ENCODE measurements around the gene DOCK8. TPM values are rescaled to one million over a fixed set of nuclear protein-coding genes. Genes with fewer than 3 reads are reported as not detected.

Gene DOCK8
- total RNA-seq, 6 experiments from 2014 or later, result 0.05 to 0.34 (median 0.20) TPM

DNA sequence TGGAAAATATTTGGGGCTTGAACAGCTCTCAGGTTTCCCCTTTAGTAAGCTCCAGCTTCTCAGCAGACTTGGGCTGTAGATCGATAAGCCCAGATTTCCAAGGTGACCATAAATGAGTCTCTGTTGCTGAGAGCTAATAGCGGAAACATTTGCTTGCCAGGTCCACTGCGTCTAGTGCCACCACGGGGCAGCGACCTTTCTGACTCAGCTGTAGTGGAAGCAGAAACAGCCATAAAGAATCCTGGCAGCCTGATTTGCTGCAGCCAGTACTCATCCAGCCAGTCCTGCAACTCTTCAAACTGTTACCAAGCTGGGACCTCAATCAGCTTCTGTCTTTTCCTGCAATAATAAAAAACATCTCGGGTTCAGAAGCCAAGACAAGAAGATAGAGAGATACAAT lies 241.7 kb downstream of the DOCK8 start:
- TF ChIP-seq, protein P1, sequence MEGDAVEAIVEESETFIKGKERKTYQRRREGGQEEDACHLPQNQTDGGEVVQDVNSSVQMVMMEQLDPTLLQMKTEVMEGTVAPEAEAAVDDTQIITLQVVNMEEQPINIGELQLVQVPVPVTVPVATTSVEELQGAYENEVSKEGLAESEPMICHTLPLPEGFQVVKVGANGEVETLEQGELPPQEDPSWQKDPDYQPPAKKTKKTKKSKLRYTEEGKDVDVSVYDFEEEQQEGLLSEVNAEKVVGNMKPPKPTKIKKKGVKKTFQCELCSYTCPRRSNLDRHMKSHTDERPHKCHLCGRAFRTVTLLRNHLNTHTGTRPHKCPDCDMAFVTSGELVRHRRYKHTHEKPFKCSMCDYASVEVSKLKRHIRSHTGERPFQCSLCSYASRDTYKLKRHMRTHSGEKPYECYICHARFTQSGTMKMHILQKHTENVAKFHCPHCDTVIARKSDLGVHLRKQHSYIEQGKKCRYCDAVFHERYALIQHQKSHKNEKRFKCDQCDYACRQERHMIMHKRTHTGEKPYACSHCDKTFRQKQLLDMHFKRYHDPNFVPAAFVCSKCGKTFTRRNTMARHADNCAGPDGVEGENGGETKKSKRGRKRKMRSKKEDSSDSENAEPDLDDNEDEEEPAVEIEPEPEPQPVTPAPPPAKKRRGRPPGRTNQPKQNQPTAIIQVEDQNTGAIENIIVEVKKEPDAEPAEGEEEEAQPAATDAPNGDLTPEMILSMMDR (IDR thresholded peaks at IDR 0.05), result no peak
- H3K36me3 Mint-ChIP-seq (ENCODE audit: low read depth), result no peaks in the 10 kb centered on the region
- DNase-seq, result no peak
- no peak overlapping the region for H3K4me3 Mint-ChIP-seq
- H3K9me3 Mint-ChIP-seq, result no peaks in the 10 kb centered on the region
- H3K27ac Mint-ChIP-seq, result no peak overlapping the region
- H3K27me3 Mint-ChIP-seq (ENCODE audit: insufficient read depth), result peaks cover 6% of the 10 kb centered on the region; the same call in 1 of the 2 replicates
- H3K4me1 Mint-ChIP-seq (ENCODE audit: low read depth), result no peaks in the 10 kb centered on the region

DNA sequence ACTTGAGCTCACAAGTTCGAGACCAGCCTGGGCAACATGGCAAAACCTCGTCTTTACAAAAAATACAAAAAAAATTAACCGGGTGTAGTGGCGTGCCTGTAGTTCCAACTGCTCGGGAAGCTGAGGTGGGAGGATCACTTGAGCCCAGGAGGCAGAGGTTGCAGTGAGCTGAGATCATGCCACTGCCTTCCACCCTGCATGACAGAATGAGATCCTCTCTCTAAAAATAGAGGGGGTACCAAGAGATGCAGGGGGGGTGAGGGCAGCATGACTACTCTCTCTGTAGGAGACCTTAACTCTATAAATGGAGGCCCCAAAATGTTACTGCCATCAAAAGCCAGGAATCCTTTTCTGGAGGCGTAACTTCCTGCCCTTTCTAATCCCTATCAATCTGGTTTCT lies 243.9 kb downstream of the DOCK8 start:
- no peak overlapping the region for H3K27ac Mint-ChIP-seq
- TF ChIP-seq, protein P1 (IDR thresholded peaks at IDR 0.05), result no peak
- no peak for DNase-seq
- H3K4me1 Mint-ChIP-seq (ENCODE audit: low read depth), result no peaks in the 10 kb centered on the region
- no peak overlapping the region for H3K4me3 Mint-ChIP-seq
- H3K36me3 Mint-ChIP-seq (ENCODE audit: low read depth), result no peaks in the 10 kb centered on the region
- peaks cover 5% of the 10 kb centered on the region; the same call in 1 of the 2 replicates for H3K27me3 Mint-ChIP-seq (ENCODE audit: insufficient read depth)
- H3K9me3 Mint-ChIP-seq, result no peaks in the 10 kb centered on the region

DNA sequence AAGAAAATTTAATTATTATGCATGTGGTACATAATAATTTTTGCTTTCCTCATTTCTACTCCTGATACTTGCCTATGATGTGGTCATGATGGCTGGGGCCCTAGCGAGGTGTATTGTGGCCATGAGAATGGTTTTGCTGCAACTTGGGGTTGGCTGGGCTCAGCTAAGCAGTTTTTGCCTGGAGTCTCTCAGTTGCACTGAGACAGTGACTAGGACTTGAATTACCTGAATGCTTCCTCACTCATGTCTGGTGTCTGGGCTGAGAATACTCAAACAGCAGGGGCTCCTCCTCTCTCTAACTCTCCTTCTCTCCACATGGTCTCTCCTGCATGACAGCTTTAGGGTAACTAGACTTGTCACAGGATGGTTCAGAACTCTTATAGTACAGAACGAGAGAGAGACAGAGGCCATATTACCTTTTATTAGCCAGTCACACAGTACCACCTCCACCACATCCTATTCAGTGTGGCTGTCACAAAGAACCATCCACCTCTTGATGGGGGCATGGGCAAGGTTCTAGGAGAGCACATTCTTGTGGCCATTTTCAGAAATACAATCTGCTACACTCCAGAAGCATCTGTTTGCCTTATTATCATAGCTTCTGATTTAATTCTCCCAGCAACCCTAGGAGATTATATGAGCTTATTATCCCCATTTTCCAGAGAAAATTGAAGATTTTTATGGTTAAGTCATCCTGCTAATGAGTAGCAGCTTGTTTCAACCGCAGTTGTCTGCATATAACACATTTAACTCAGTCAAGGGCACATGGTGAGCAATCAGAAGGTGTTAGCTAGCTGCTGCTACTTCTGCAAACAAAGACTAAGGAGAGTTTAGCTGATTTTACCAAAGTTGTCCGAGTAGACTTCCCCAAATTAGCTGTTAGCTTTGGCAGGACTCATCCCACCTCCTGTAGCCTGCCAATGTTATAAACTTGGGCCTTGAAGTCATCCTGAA lies 245.1 kb downstream of the DOCK8 start:
- DNase-seq, result no peak
- Mint-ChIP-seq H3K4me1 (ENCODE audit: low read depth) (no peaks in the 10 kb centered on the region), H3K27me3 (ENCODE audit: insufficient read depth) (peaks cover 5% of the 10 kb centered on the region; the same call in 1 of the 2 replicates), H3K36me3 (ENCODE audit: low read depth) (no peaks in the 10 kb centered on the region), H3K9me3 (no peaks in the 10 kb centered on the region), H3K27ac (no peak overlapping the region), H3K4me3 (no peak overlapping the region)
- TF ChIP-seq, protein P1 (IDR thresholded peaks at IDR 0.05), result no peak

DNA sequence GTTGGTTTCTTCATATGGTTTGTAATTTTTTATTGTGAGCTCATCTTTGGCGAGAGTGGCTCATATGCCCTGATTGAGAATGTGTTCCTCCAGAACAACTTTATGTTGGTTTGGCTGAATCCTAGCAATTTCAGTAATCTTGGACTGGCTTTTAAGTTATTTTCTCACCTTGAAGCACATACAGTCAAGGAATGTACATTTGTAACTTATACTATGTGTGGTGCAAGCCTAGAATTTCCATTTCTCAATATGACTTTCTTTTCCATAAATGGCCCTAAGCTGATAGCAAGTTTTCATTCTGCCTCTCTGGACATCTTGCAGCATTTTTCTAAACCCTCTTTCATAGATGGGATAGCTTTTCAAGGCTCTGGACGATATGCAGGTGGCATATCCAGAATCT lies 247.5 kb downstream of the DOCK8 start:
- H3K27me3 Mint-ChIP-seq (ENCODE audit: insufficient read depth), result peaks cover 3% of the 10 kb centered on the region; the same call in 1 of the 2 replicates
- TF ChIP-seq, protein P1 (IDR thresholded peaks at IDR 0.05), result no peak

DNA sequence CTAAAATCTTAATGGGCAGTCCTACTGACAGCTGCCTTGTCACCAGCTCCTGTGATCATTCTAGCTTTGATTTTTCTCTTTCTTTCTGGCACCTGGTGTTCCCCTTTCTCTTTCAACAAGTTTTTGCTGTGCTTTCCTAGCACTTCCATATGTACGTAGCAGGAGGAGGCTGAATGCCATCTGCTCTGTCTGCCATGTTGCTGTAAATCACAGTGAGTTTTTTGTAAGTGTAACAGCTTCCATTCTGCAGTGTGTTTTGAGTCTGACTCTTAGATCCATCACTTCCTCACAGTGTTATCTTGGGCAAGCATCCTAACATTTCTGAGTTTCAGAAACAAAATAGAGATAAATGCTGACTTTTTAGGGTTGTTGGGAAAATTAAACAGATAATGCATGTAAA lies 247.9 kb downstream of the DOCK8 start:
- H3K4me3 Mint-ChIP-seq, result no peak overlapping the region
- no peak for DNase-seq
- no peaks in the 10 kb centered on the region for H3K9me3 Mint-ChIP-seq
- H3K27me3 Mint-ChIP-seq (ENCODE audit: insufficient read depth), result peaks cover 3% of the 10 kb centered on the region; the same call in 1 of the 2 replicates
- H3K27ac Mint-ChIP-seq, result no peak overlapping the region
- TF ChIP-seq, protein P1 (IDR thresholded peaks at IDR 0.05), result no peak
- H3K36me3 Mint-ChIP-seq (ENCODE audit: low read depth), result no peaks in the 10 kb centered on the region
- no peaks in the 10 kb centered on the region for H3K4me1 Mint-ChIP-seq (ENCODE audit: low read depth)

More for the DNA sequence above, 247.5 kb downstream of the DOCK8 start:
- Mint-ChIP-seq H3K9me3 (no peaks in the 10 kb centered on the region), H3K27ac (no peak overlapping the region), H3K4me1 (ENCODE audit: low read depth) (no peaks in the 10 kb centered on the region), H3K36me3 (ENCODE audit: low read depth) (no peaks in the 10 kb centered on the region), H3K4me3 (no peak overlapping the region)
- no peak for DNase-seq

All from HFFc6 (cell line).